H9 (cell line): ENCODE results near the gene PHF10. TPM values are rescaled to one million over a fixed set of nuclear protein-coding genes. Genes with fewer than 3 reads are reported as not detected.
A peak's percentile ranks its signal among the peaks of the same experiment; 100 is the strongest.

Experiments
- DNase-seq: peaks from one replicate; pipeline ENCODE4 v3.0.0-alpha.2; 2017
- H2AFZ ChIP-seq: one replicate; pipeline ENCODE4 v1.6.1; 2013; ENCODE audit warnings: mild to moderate bottlenecking, low read length, control low read depth, moderate library complexity
- H2AK5ac ChIP-seq: 2 replicates; pipeline ENCODE4 v1.6.1; 2013; ENCODE audit warnings: low read length, control low read depth, mixed read lengths; ENCODE audit not compliant: insufficient read length
- H2BK120ac ChIP-seq: one replicate; pipeline ENCODE4 v1.6.1; 2013; ENCODE audit warnings: low read depth, mild to moderate bottlenecking, low read length, control low read depth, inconsistent platforms; ENCODE audit not compliant: poor library complexity, severe bottlenecking
- H2BK12ac ChIP-seq: 2 replicates; pipeline ENCODE4 v1.6.1; 2013; ENCODE audit warnings: low read length, control low read depth, mixed read lengths, low read depth; ENCODE audit not compliant: insufficient read length
- H2BK15ac ChIP-seq: 2 replicates; pipeline ENCODE4 v1.6.1; 2013; ENCODE audit warnings: low read depth, low read length, control low read depth
- H2BK20ac ChIP-seq: one replicate; pipeline ENCODE4 v1.6.1; 2013; ENCODE audit warnings: low read depth, mild to moderate bottlenecking, low read length, control low read depth, inconsistent platforms; ENCODE audit not compliant: poor library complexity, severe bottlenecking
- H2BK5ac ChIP-seq: 2 replicates; pipeline ENCODE4 v1.6.1; 2013; ENCODE audit warnings: low read length, control low read depth, mixed read lengths; ENCODE audit not compliant: insufficient read length
- H3K14ac ChIP-seq: 2 replicates; pipeline ENCODE4 v1.6.1; 2013; ENCODE audit warnings: low read length, control low read depth; ENCODE audit not compliant: insufficient read depth
- H3K18ac ChIP-seq: 2 replicates; pipeline ENCODE4 v1.6.1; 2013; ENCODE audit warnings: low read depth, mild to moderate bottlenecking, mixed read lengths, low read length, control low read depth; ENCODE audit not compliant: insufficient read length
- H3K23ac ChIP-seq: 2 replicates; pipeline ENCODE4 v1.6.1; 2013; ENCODE audit warnings: low read length, control low read depth, mixed read lengths, low read depth; ENCODE audit not compliant: insufficient read length
- H3K23me2 ChIP-seq: 2 replicates; pipeline ENCODE4 v1.6.1; 2013; ENCODE audit warnings: low read depth, mild to moderate bottlenecking, mixed read lengths, low read length, control low read depth; ENCODE audit not compliant: insufficient read length, poor library complexity, severe bottlenecking
- H3K27ac ChIP-seq: 2 replicates; pipeline ENCODE4 v1.5.1; 2013; ENCODE audit warnings: low read length, control low read depth, mixed read lengths, low read depth; ENCODE audit not compliant: insufficient read length
- H3K27me3 ChIP-seq: 2 replicates; pipeline ENCODE4 v1.6.1; 2013; ENCODE audit warnings: low read length, control low read depth, inconsistent platforms; ENCODE audit not compliant: insufficient read depth
- H3K4ac ChIP-seq: 2 replicates; pipeline ENCODE4 v1.6.1; 2013; ENCODE audit warnings: low read depth, mild to moderate bottlenecking, control low read depth, inconsistent platforms, low read length, moderate library complexity
- H3K4me1 ChIP-seq: 2 replicates; pipeline ENCODE4 v1.6.1; 2013; ENCODE audit warnings: low read length, control low read depth, inconsistent platforms; ENCODE audit not compliant: insufficient read depth
- H3K4me2 ChIP-seq: 2 replicates; pipeline ENCODE4 v1.6.1; 2013; ENCODE audit warnings: low read length, control low read depth, mixed read lengths; ENCODE audit not compliant: insufficient read length, insufficient read depth
- H3K56ac ChIP-seq: 2 replicates; pipeline ENCODE4 v1.6.1; 2013; ENCODE audit warnings: low read depth, mild to moderate bottlenecking, mixed read lengths, low read length, control low read depth; ENCODE audit not compliant: insufficient read length
- H3K79me1 ChIP-seq: 2 replicates; pipeline ENCODE4 v1.6.1; 2013; ENCODE audit warnings: low read depth, mild to moderate bottlenecking, moderate library complexity, low read length, control low read depth, inconsistent platforms; ENCODE audit not compliant: insufficient read depth, poor library complexity, severe bottlenecking
- H3K79me2 ChIP-seq: 2 replicates; pipeline ENCODE4 v1.6.1; 2013; ENCODE audit warnings: low read length, control low read depth, inconsistent platforms; ENCODE audit not compliant: insufficient read depth
- H3K9ac ChIP-seq: 2 replicates; pipeline ENCODE4 v1.6.1; 2013; ENCODE audit warnings: low read length, control low read depth, mixed read lengths; ENCODE audit not compliant: insufficient read length; ENCODE audit errors: extremely low read depth
- H3K9me3 ChIP-seq: one replicate; pipeline ENCODE4 v1.6.1; 2013; ENCODE audit warnings: low read depth, low read length, inconsistent platforms; ENCODE audit not compliant: control insufficient read depth
- H3T11ph ChIP-seq: one replicate; pipeline ENCODE4 v1.6.1; 2013; ENCODE audit warnings: mild to moderate bottlenecking, low read length, control low read depth, inconsistent platforms
- H4K20me1 ChIP-seq: one replicate; pipeline ENCODE4 v1.6.1; 2013; ENCODE audit not compliant: control insufficient read depth, insufficient read length, insufficient read depth
- H4K5ac ChIP-seq: 2 replicates; pipeline ENCODE4 v1.6.1; 2013; ENCODE audit warnings: low read depth, mild to moderate bottlenecking, mixed read lengths, low read length, control low read depth; ENCODE audit not compliant: insufficient read length
- H4K8ac ChIP-seq: replicated peaks from 2 replicates; pipeline ENCODE4 v1.6.1; 2013; ENCODE audit warnings: low read length, control low read depth, mixed read lengths, low read depth; ENCODE audit not compliant: insufficient read length
- H4K91ac ChIP-seq: 2 replicates; pipeline ENCODE4 v1.6.1; 2013; ENCODE audit warnings: low read depth, mild to moderate bottlenecking, moderate library complexity, mixed read lengths, low read length, control low read depth; ENCODE audit not compliant: insufficient read length
- H3K27ac Mint-ChIP-seq, 3 experiments: 2 replicates in 2 of 3; 3 replicates in 1 of 3; pipeline ENCODE4 v1.8.0; 2020 to 2021; ENCODE audit warnings: mixed read lengths in 3 of 3, mild to moderate bottlenecking in 1 of 3, moderate library complexity in 1 of 3
- H3K27me3 Mint-ChIP-seq: 2 replicates; pipeline ENCODE4 v1.8.0; 2021; ENCODE audit warnings: low read depth, mild to moderate bottlenecking, moderate library complexity, mixed read lengths
- H3K36me3 Mint-ChIP-seq, 3 experiments: 2 replicates in 2 of 3; 3 replicates in 1 of 3; pipeline ENCODE4 v1.8.0; 2020 to 2021; ENCODE audit warnings: low read depth in 3 of 3, mixed read lengths in 3 of 3; ENCODE audit not compliant: insufficient read depth in 1 of 3
- H3K4me1 Mint-ChIP-seq, 2 experiments: 2 replicates each; pipeline ENCODE4 v1.8.0; 2020; ENCODE audit warnings: mixed read lengths in 2 of 2
- H3K4me3 Mint-ChIP-seq, 2 experiments: 2 replicates in 1 of 2; 3 replicates in 1 of 2; pipeline ENCODE4 v1.8.0; 2020 to 2021; ENCODE audit warnings: mild to moderate bottlenecking in 2 of 2, mixed read lengths in 2 of 2, moderate library complexity in 1 of 2
- H3K9me3 Mint-ChIP-seq, 2 experiments: 2 replicates in 1 of 2; 3 replicates in 1 of 2; pipeline ENCODE4 v1.8.0; 2020; ENCODE audit warnings: mild to moderate bottlenecking in 2 of 2, mixed read lengths in 2 of 2, moderate library complexity in 1 of 2
- WGBS: extraction: QIAGEN DNeasy Blood & Tissue Kit; methylation state at CpG from one replicate; pipeline ENCODE4 v1.1.7; 2013; ENCODE audit warnings: missing lambda C conversion rate, low lambda C conversion rate, mixed read lengths; ENCODE audit not compliant: insufficient read length; ENCODE audit errors: extremely low coverage; 5-methylcytosine and 5-hydroxymethylcytosine counted together
- total RNA-seq: library from RNA; stranded (reverse); gene quantifications from 2 replicates; pipeline ENCODE4 v1.2.1, GENCODE V29; 2021
- TF ChIP-seq, protein P1 (sequence below): fragments of 200-600 bp; sonication (generic); conservative IDR thresholded peaks from 3 replicates; pipeline ENCODE4 v1.8.0; 2021; ENCODE audit warnings: antibody characterized with exemption, mild to moderate bottlenecking

The PHF10 gene
- total RNA-seq, 1 experiment from 2014 or later, result 59.0 TPM

DNA sequence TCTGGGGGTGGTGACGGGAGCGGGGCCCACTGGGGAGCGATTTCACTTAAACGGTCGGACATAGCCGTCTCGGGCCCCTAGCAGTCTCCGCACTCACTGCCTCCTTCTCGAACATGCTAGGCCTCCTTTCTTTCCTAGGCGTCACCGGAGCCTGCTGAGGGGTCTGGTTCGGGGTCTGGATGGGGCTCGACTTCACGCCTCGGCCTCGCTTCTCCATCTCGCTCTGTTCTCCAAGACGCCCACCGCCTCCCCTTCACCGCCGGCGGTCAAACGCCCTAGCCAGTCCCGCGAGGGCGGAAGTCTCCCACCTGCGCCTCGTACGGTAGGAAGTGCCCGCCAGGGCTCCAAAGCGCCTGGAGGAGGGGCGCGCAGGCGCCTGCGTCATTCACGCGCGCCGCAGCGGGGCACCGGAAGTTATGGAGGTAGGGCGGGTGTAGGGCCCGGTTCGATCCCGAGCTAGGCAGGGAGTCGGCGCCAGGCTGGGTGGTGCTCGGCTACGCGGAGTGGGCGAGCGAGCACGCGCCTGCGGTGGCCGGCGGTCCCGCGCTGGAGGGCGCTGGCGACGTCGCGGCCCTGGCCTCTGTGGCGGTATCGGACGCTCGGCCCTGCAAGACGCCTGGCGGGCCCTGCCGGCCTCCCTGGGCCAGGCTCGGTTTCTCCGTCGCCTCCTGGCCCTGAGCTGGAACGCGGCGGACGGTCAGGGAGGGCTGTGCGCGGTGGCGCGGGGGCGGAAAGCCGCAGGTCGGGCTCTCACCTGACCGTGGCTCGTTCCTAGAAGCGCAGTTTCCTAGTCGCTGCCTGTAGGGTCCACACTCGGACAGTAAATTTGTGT is 27.2 kb upstream of the PHF10 start, which contains the start of the genes DYNLT2 and ERMARD:
DYNLT2 (minus strand) TSS at position 331 of the 832 bp plus-strand sequence; CDS start at position 217, 114 bp downstream.
ERMARD (plus strand) TSS at position 381 of the 832 bp plus-strand sequence; CDS start at position 417, 36 bp downstream.
- no peak within 1 kb of the TSS for H2BK5ac ChIP-seq
- WGBS, result no CpG with 5 or more reads among the region's 90 CpGs
- no peak within 1 kb of the TSS for H4K91ac ChIP-seq
- H3K9ac ChIP-seq, result peak within 1 kb of the TSS; percentile 88
- H3K18ac ChIP-seq, result peak within 1 kb of the TSS; percentile 79
- H3K23me2 ChIP-seq, result peaks cover 10% of the 10 kb centered on the region
- no peaks in the 10 kb centered on the region for H3K4me1 ChIP-seq
- H4K8ac ChIP-seq, result no peak within 1 kb of the TSS
- TF ChIP-seq, protein P1, sequence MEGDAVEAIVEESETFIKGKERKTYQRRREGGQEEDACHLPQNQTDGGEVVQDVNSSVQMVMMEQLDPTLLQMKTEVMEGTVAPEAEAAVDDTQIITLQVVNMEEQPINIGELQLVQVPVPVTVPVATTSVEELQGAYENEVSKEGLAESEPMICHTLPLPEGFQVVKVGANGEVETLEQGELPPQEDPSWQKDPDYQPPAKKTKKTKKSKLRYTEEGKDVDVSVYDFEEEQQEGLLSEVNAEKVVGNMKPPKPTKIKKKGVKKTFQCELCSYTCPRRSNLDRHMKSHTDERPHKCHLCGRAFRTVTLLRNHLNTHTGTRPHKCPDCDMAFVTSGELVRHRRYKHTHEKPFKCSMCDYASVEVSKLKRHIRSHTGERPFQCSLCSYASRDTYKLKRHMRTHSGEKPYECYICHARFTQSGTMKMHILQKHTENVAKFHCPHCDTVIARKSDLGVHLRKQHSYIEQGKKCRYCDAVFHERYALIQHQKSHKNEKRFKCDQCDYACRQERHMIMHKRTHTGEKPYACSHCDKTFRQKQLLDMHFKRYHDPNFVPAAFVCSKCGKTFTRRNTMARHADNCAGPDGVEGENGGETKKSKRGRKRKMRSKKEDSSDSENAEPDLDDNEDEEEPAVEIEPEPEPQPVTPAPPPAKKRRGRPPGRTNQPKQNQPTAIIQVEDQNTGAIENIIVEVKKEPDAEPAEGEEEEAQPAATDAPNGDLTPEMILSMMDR, result peak; percentile 16; the same call in 1 of the 3 replicates
- no peaks in the 10 kb centered on the region for H3K79me2 ChIP-seq
- DNase-seq, result peak; percentile 95
- H3K4ac ChIP-seq, result no peak within 1 kb of the TSS; the same call in 1 of the 2 replicates
- Mint-ChIP-seq H3K9me3 (no peaks in the 10 kb centered on the region), H3K4me3 (peak within 1 kb of the TSS; percentile 100), H3K36me3 (peaks cover 0 to 2% (median under 1%) of the 10 kb centered on the region in 3 experiments; a peak in 4 of 7 replicates), H3K27me3 (no peaks in the 10 kb centered on the region), H3K4me1 (peaks cover 20 to 25% of the 10 kb centered on the region in 2 experiments), H3K27ac (peak within 1 kb of the TSS; percentile 99 to 100 (median 100))
- no peak within 1 kb of the TSS for H2BK20ac ChIP-seq
- H2AK5ac ChIP-seq, result no peak within 1 kb of the TSS
- H3K56ac ChIP-seq, result peak within 1 kb of the TSS; percentile 14
- H3K23ac ChIP-seq, result no peak within 1 kb of the TSS
- peak within 1 kb of the TSS; percentile 30 for H4K5ac ChIP-seq
- H3K14ac ChIP-seq, result peak within 1 kb of the TSS; percentile 96
- no peaks in the 10 kb centered on the region for H3K9me3 ChIP-seq
- peak within 1 kb of the TSS; percentile 54 for H3K27ac ChIP-seq
- no peak within 1 kb of the TSS for H2BK15ac ChIP-seq
- peak within 1 kb of the TSS; percentile 24 for H2BK120ac ChIP-seq
- no peaks in the 10 kb centered on the region for H3K79me1 ChIP-seq
- H2BK12ac ChIP-seq, result no peak within 1 kb of the TSS
- H3K27me3 ChIP-seq, result no peaks in the 10 kb centered on the region
- no peak within 1 kb of the TSS for H3T11ph ChIP-seq
- H2AFZ ChIP-seq, result no peak within 1 kb of the TSS
- no peaks in the 10 kb centered on the region for H4K20me1 ChIP-seq
- H3K4me2 ChIP-seq, result peak within 1 kb of the TSS; percentile 65
